Suppressor macrophage treated with lipopolysaccharide for 1 hour (primary cell): ENCODE results near the gene POLE.
"Not testable (repeated sequence)": the region's sequence is repeated elsewhere in the genome, so short reads cannot be mapped to it uniquely, and the experiment has no call there.

ENCODE experiments used
- DNase-seq, 3 donors: peaks; one replicate each; pipeline ENCODE4 v3.0.0-alpha.2; 2020 to 2022

Gene POLE

GRCh38 chr12:132610051-132610759, 76.9 kb downstream of the POLE start, which contains the start of gene LRCOL1:
Gene LRCOL1 (minus strand): TSS chr12:132610582. CDS start chr12:132606251, 4,331 bp downstream.
- DNase-seq = peak; percentile 66 to 73 (median 71)

- no peak for DNase-seq
Observed at GRCh38 chr12:132608231-132609171, 78.6 kb downstream of the POLE start.

- DNase-seq = no peak
Observed at GRCh38 chr12:132606927-132607326, 80.2 kb downstream of the POLE start.

- DNase-seq = peak in 1 of 3 donors; percentile 26
Observed at GRCh38 chr12:132606466-132606865, 80.7 kb downstream of the POLE start.

- DNase-seq = no peak
Observed at GRCh38 chr12:132605892-132606291, 81.2 kb downstream of the POLE start.

- DNase-seq = no peak
Observed at GRCh38 chr12:132604668-132605441, 82.3 kb downstream of the POLE start.

GRCh38 chr12:132604151-132604618, 83.0 kb downstream of the POLE start:
- no peak for DNase-seq

- no peak for DNase-seq
Observed at GRCh38 chr12:132603240-132604150, 83.6 kb downstream of the POLE start.

GRCh38 chr12:132602572-132603239, 84.4 kb downstream of the POLE start:
- no peak for DNase-seq

- DNase-seq = no peak
Observed at GRCh38 chr12:132601171-132601883, 85.8 kb downstream of the POLE start.

- peak; percentile 74 to 89 (median 78) for DNase-seq
Observed at GRCh38 chr12:132600048-132601032, 86.8 kb downstream of the POLE start.

GRCh38 chr12:132599502-132599901, 87.6 kb downstream of the POLE start:
- not testable (repeated sequence) for DNase-seq

GRCh38 chr12:132597333-132598316, 89.5 kb downstream of the POLE start:
- peak in 2 of 3 donors; percentile 27 to 33 for DNase-seq

GRCh38 chr12:132596016-132596415, 91.1 kb downstream of the POLE start:
- no peak for DNase-seq

GRCh38 chr12:132595183-132595582, 92.0 kb downstream of the POLE start:
- DNase-seq = no peak

- DNase-seq = peak; percentile 64 to 77 (median 70)
Observed at GRCh38 chr12:132593938-132594358, 93.2 kb downstream of the POLE start.

GRCh38 chr12:132593521-132593920, 93.6 kb downstream of the POLE start:
- DNase-seq = no peak

GRCh38 chr12:132593071-132593470, 94.1 kb downstream of the POLE start:
- no peak for DNase-seq
